IMR-90 (cell line): ENCODE results near the gene ZNF362. TPM values are rescaled to one million over a fixed set of nuclear protein-coding genes. Genes with fewer than 3 reads are reported as not detected.

Experiments used
- ATAC-seq: fragments of 200-7000 bp; cut with Tn5 transposase; 2 replicates; pipeline ENCODE4 v1.9.1; 2020; ENCODE audit warnings: low read depth, mild to moderate bottlenecking, moderate library complexity
- BruUV-seq: library from RNA; stranded (reverse); fragments of 400-500 nt; replicated peaks from 2 replicates; lab custom pipeline; 2021; lab: Mats Ljungman, UMichigan
- CTCF ChIA-PET: fragments of 300-600 bp; formaldehyde crosslinking; extraction: SDS; loops from one replicate; lab custom pipeline; 2021; ENCODE audit warnings: antibody characterized with exemption; lab: Yijun Ruan, JAX
- POLR2A ChIA-PET: fragments of 300-600 bp; sonication (Branson Sonifier 250); formaldehyde crosslinking; loops from one replicate; lab custom pipeline; 2022; ENCODE audit warnings: antibody characterized with exemption; ENCODE audit not compliant: unreplicated experiment; lab: Charles Lee
- DNase-seq: peaks from one replicate; pipeline ENCODE4 v3.0.0; 2013
- H2AFZ ChIP-seq: replicated peaks from 2 replicates; pipeline ENCODE3; 2013; ENCODE audit warnings: low read length, mild to moderate bottlenecking; ENCODE audit not compliant: poor library complexity
- H2AK5ac ChIP-seq: 2 replicates; pipeline ENCODE4 v1.6.1; 2013; ENCODE audit warnings: low read depth, low read length, inconsistent platforms
- H2AK9ac ChIP-seq: replicated peaks from 2 replicates; pipeline ENCODE3; 2013; ENCODE audit warnings: mild to moderate bottlenecking, low read depth, low read length, moderate library complexity; ENCODE audit not compliant: poor library complexity
- H2BK120ac ChIP-seq: 2 replicates; pipeline ENCODE4 v1.6.1; 2013; ENCODE audit warnings: low read depth, low read length, inconsistent platforms
- H2BK15ac ChIP-seq: 3 replicates; pipeline ENCODE4 v1.6.1; 2013; ENCODE audit warnings: low read depth, low read length, inconsistent platforms
- H2BK20ac ChIP-seq: 2 replicates; pipeline ENCODE4 v1.6.1; 2013; ENCODE audit warnings: low read depth, mild to moderate bottlenecking, inconsistent platforms, low read length, moderate library complexity
- H2BK5ac ChIP-seq: 2 replicates; pipeline ENCODE4 v1.6.1; 2013; ENCODE audit warnings: mild to moderate bottlenecking, low read depth, low read length, inconsistent platforms; ENCODE audit not compliant: poor library complexity, severe bottlenecking
- H3K14ac ChIP-seq: replicated peaks from 2 replicates; pipeline ENCODE4 v1.6.1; 2013; ENCODE audit warnings: low read depth, low read length, inconsistent platforms
- H3K18ac ChIP-seq: 2 replicates; pipeline ENCODE4 v1.6.1; 2013; ENCODE audit warnings: low read depth, low read length, control low read depth
- H3K23ac ChIP-seq: 2 replicates; pipeline ENCODE4 v1.6.1; 2013; ENCODE audit warnings: low read depth, low read length, inconsistent platforms
- H3K27ac ChIP-seq: 2 replicates; pipeline ENCODE4 v1.5.1; 2013; ENCODE audit warnings: mild to moderate bottlenecking, control low read depth, low read length; ENCODE audit not compliant: insufficient read depth
- H3K27me3 ChIP-seq: 2 replicates; pipeline ENCODE4 v1.6.1; 2013; ENCODE audit warnings: low read length; ENCODE audit not compliant: control insufficient read depth, insufficient read depth
- H3K36me3 ChIP-seq: 2 replicates; pipeline ENCODE4 v1.6.1; 2013; ENCODE audit warnings: low read length, mixed read lengths; ENCODE audit not compliant: control insufficient read depth, insufficient read depth
- H3K4ac ChIP-seq: 2 replicates; pipeline ENCODE4 v1.6.1; 2013; ENCODE audit warnings: low read depth, low read length, inconsistent platforms
- H3K4me1 ChIP-seq: 2 replicates; pipeline ENCODE4 v1.6.1; 2013; ENCODE audit warnings: low read length, mixed read lengths; ENCODE audit not compliant: control insufficient read depth, insufficient read depth
- H3K4me2 ChIP-seq: 2 replicates; pipeline ENCODE4 v1.6.1; 2013; ENCODE audit warnings: low read depth, mild to moderate bottlenecking, control low read depth, low read length, moderate library complexity
- H3K4me3 ChIP-seq: 2 replicates; pipeline ENCODE4 v1.5.1; 2013; ENCODE audit warnings: low read depth, mild to moderate bottlenecking, control low read depth, low read length, moderate library complexity; ENCODE audit not compliant: insufficient read depth
- H3K56ac ChIP-seq: 2 replicates; pipeline ENCODE4 v1.6.1; 2013; ENCODE audit warnings: low read length, inconsistent platforms; ENCODE audit not compliant: insufficient read depth; ENCODE audit errors: extremely low read depth
- H3K79me1 ChIP-seq, 2 experiments: 2 replicates each; pipeline ENCODE4 v1.6.1; 2013; ENCODE audit warnings: low read length in 2 of 2, inconsistent platforms in 1 of 2, low read depth in 1 of 2
- H3K9ac ChIP-seq: 2 replicates; pipeline ENCODE4 v1.6.1; 2013; ENCODE audit warnings: low read depth, low read length, control low read depth
- H3K9me1 ChIP-seq: 2 replicates; pipeline ENCODE4 v1.6.1; 2013; ENCODE audit warnings: low read length, inconsistent platforms; ENCODE audit not compliant: insufficient read depth
- H3K9me3 ChIP-seq: 2 replicates; pipeline ENCODE4 v1.6.1; 2013; ENCODE audit warnings: low read length; ENCODE audit not compliant: control insufficient read depth, insufficient read depth
- H4K20me1 ChIP-seq: 2 replicates; pipeline ENCODE4 v1.6.1; 2013; ENCODE audit warnings: low read length, inconsistent platforms; ENCODE audit not compliant: insufficient read depth
- H4K5ac ChIP-seq: 2 replicates; pipeline ENCODE4 v1.6.1; 2013; ENCODE audit warnings: mild to moderate bottlenecking, low read depth, low read length, control low read depth
- H4K8ac ChIP-seq, 2 experiments: 2 replicates each; pipeline ENCODE4 v1.6.1; 2013; ENCODE audit warnings: low read depth in 2 of 2, low read length in 2 of 2, control low read depth in 1 of 2, inconsistent platforms in 1 of 2
- H4K91ac ChIP-seq: 2 replicates; pipeline ENCODE4 v1.6.1; 2013; ENCODE audit warnings: low read depth, low read length, inconsistent platforms; ENCODE audit not compliant: insufficient read depth
- CEBPB ChIP-seq: IDR thresholded peaks from 2 replicates; pipeline ENCODE4 v1.6.1; 2012; ENCODE audit warnings: low read depth, low read length, improper control_type of control experiment
- CHD1 ChIP-seq: IDR thresholded peaks from 2 replicates; pipeline ENCODE4 v1.6.1; 2012; ENCODE audit warnings: low read depth, low read length, improper control_type of control experiment
- FOS ChIP-seq: fragments of 150-350 bp; IDR thresholded peaks from 2 replicates; pipeline ENCODE4 v1.6.1; 2016; ENCODE audit warnings: low read depth, low read length
- MXI1 ChIP-seq: IDR thresholded peaks from 2 replicates; pipeline ENCODE4 v1.6.1; 2012; ENCODE audit warnings: low read depth, mild to moderate bottlenecking, low read length, moderate library complexity, borderline replicate concordance
- NFE2L2 ChIP-seq: fragments of 150-350 bp; IDR thresholded peaks from 2 replicates; pipeline ENCODE4 v1.6.1; 2016; ENCODE audit warnings: low read depth, mild to moderate bottlenecking, low read length
- RCOR1 ChIP-seq: IDR thresholded peaks from 2 replicates; pipeline ENCODE4 v1.6.1; 2012; ENCODE audit warnings: mild to moderate bottlenecking, low read length, improper control_type of control experiment; ENCODE audit not compliant: insufficient replicate concordance
- RFX5 ChIP-seq: IDR thresholded peaks from 2 replicates; pipeline ENCODE4 v1.8.0; 2012; ENCODE audit warnings: low read depth, mild to moderate bottlenecking, low read length, moderate library complexity
- SMC3 ChIP-seq: fragments of 150-350 bp; IDR thresholded peaks from 2 replicates; pipeline ENCODE4 v1.6.1; 2016; ENCODE audit warnings: low read depth, mild to moderate bottlenecking, antibody characterized with exemption, low read length, moderate library complexity
- WGBS, 2 experiments: methylation state at CpG; one replicate each; pipeline versions ENCODE4 v1.1.5 to v1.1.7; 2013; ENCODE audit warnings: missing lambda C conversion rate in 2 of 2; ENCODE audit not compliant: insufficient read length in 1 of 2; ENCODE audit errors: extremely low coverage in 2 of 2; 5-methylcytosine and 5-hydroxymethylcytosine counted together
- dilution Hi-C: fragments of 300-500 bp; cut with HindIII; formaldehyde crosslinking; loops from one replicate; pipeline ENCODE4 v1.14.3; 2018; ENCODE audit warnings: low sequenced_read_pairs; ENCODE audit not compliant: unreplicated experiment
- in situ Hi-C: fragments of 300-500 bp; cut with MboI; formaldehyde crosslinking; loops from 3 replicates; pipeline ENCODE4 v1.14.3; 2019; ENCODE audit warnings: low sequenced_read_pairs, inconsistent platforms, mixed read lengths
- intact Hi-C: fragments of 100-400 bp; cut with micrococcal nuclease; formaldehyde crosslinking; loops from 2 replicates; pipeline ENCODE4 v1.10.0; 2022
- polyA plus RNA-seq, 3 experiments: library from polyadenylated mRNA; depleted of rRNA; stranded (reverse); fragments of >200 nt; gene quantifications; 2 replicates each; pipeline ENCODE4 v1.2.3, GENCODE V29; 2012; ENCODE audit warnings: low replicate concordance in 1 of 3
- total RNA-seq: library from RNA; depleted of rRNA; stranded (reverse); fragments of >200 nt; gene quantifications from 2 replicates; pipeline ENCODE4 v1.2.3, GENCODE V29; 2012
- TF ChIP-seq, protein P1 (sequence below): conservative IDR thresholded peaks from 2 replicates; pipeline ENCODE4 v1.5.1; 2012; ENCODE audit warnings: mild to moderate bottlenecking, low read depth, low read length, improper control_type of control experiment
- TF ChIP-seq, protein P2 (sequence below): fragments of 150-350 bp; IDR thresholded peaks from 2 replicates; pipeline ENCODE4 v1.6.1; 2017; ENCODE audit warnings: mild to moderate bottlenecking, antibody characterized with exemption, low read length, low read depth

The ZNF362 gene
- total and polyA plus RNA-seq, 2 of the 4 experiments (the other 2 are of a cell fraction): 5.7 to 12.9 TPM

DNA sequence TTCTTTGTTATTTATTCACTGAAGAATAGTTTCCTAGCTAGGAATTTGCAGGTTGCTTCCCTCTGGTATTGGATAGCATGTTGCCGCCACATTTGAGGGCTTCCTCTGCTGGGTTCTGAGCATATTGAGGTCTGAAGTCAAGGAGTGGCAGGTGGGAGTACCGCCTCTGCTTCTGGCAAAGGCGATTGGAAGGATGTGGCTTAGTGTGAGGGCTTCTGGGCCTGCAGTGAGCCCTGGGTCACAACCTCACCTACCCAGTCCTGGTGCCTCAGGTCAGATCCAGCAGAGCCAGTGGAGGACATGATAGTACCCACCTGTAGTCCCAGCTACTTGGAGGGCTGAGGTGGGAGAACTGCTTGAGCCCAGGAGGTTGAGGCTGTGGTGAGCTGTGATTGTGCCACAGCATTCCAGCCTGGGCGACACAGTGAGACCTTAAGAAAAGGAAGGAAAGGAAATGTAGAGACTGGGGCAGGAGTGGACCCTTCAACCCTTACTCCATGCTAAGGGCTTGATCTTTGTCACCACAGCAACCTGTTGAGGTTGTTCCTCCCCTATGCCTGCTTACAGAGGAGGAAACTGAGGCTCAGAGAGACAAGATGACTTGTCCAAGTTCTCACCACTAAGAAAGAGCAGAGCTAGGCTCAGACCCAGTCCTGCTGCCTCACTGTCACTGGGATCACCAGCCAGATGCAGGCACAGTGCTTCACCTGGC, 41.8 kb downstream of the ZNF362 start:
- in situ Hi-C loops: loop anchor here (5.0 to 10.0 kb wide), 3 partner anchors 69 to 317 kb away; no protein-coding TSS in a partner anchor
- BruUV-seq: no TSS peak
- Histone ChIP-seq H3K79me1 (peaks cover 0 to 32% of the 10 kb centered on the region in 2 experiments; a peak in 2 of 4 replicates), H2BK120ac (no peak overlapping the region; the same call in 1 of the 2 replicates), H3K4me2 (no peak overlapping the region), H3K4ac (no peak overlapping the region), H3K27ac (no peak overlapping the region), H3K4me1 (peaks cover 7% of the 10 kb centered on the region), H2AFZ (peak overlapping the region; percentile 79), H4K91ac (no peak overlapping the region), H2BK15ac (peak overlapping the region; percentile 0; the same call in 1 of the 3 replicates), H2BK5ac (no peak overlapping the region), H3K18ac (no peak overlapping the region), H3K14ac (no peak overlapping the region), H4K5ac (no peak overlapping the region), H3K56ac (no peak overlapping the region), H3K9ac (no peak overlapping the region), H3K27me3 (no peaks in the 10 kb centered on the region), H3K9me1 (peaks cover 3% of the 10 kb centered on the region), H3K4me3 (no peak overlapping the region), H3K36me3 (peaks cover 28% of the 10 kb centered on the region), H2AK5ac (peak overlapping the region; percentile 39; the same call in 1 of the 2 replicates), H3K23ac (no peak overlapping the region), H4K20me1 (peaks cover 13% of the 10 kb centered on the region; the same call in 1 of the 2 replicates), H3K9me3 (no peaks in the 10 kb centered on the region), H4K8ac (peak overlapping the region in 1 of 2 experiments; percentile 59; a peak in 1 of 4 replicates), H2AK9ac (peak overlapping the region; percentile 89), H2BK20ac (no peak overlapping the region)
- dilution Hi-C loops: no loop called here
- POLR2A ChIA-PET: no interaction called here
- intact Hi-C loops: loop anchor here (1.0 to 5.0 kb wide), 3 partner anchors 49 to 81 kb away; no protein-coding TSS in a partner anchor
- no peak for DNase-seq
- ATAC-seq: no peak
- CTCF ChIA-PET: interaction anchor here (0.7 to 1.1 kb wide), 3 partner anchors 19 to 129 kb away, joined by 3 to 7 read pairs (median 3); no protein-coding TSS in a partner anchor
- no peak for TF ChIP-seq CHD1
- TF ChIP-seq, protein P1, sequence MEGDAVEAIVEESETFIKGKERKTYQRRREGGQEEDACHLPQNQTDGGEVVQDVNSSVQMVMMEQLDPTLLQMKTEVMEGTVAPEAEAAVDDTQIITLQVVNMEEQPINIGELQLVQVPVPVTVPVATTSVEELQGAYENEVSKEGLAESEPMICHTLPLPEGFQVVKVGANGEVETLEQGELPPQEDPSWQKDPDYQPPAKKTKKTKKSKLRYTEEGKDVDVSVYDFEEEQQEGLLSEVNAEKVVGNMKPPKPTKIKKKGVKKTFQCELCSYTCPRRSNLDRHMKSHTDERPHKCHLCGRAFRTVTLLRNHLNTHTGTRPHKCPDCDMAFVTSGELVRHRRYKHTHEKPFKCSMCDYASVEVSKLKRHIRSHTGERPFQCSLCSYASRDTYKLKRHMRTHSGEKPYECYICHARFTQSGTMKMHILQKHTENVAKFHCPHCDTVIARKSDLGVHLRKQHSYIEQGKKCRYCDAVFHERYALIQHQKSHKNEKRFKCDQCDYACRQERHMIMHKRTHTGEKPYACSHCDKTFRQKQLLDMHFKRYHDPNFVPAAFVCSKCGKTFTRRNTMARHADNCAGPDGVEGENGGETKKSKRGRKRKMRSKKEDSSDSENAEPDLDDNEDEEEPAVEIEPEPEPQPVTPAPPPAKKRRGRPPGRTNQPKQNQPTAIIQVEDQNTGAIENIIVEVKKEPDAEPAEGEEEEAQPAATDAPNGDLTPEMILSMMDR: no peak
- no peak for TF ChIP-seq SMC3
- no peak for TF ChIP-seq RFX5
- TF ChIP-seq MXI1: no peak
- TF ChIP-seq, protein P2, sequence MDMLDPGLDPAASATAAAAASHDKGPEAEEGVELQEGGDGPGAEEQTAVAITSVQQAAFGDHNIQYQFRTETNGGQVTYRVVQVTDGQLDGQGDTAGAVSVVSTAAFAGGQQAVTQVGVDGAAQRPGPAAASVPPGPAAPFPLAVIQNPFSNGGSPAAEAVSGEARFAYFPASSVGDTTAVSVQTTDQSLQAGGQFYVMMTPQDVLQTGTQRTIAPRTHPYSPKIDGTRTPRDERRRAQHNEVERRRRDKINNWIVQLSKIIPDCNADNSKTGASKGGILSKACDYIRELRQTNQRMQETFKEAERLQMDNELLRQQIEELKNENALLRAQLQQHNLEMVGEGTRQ: no peak
- TF ChIP-seq CEBPB: no peak
- no peak for TF ChIP-seq FOS
- no peak for TF ChIP-seq RCOR1
- no peak for TF ChIP-seq NFE2L2
- 100% methylated on average over 1 of the region's 4 CpGs; no CpG with 5 or more reads in 1 of the 2 experiments for WGBS, 2 experiments
